Memory B cell (primary cell): ENCODE measurements around the gene CALN1.

ENCODE experiments used
- ATAC-seq: fragments of 150-1000 bp; cut with Tn5 transposase; 2 replicates; pipeline ENCODE4 v1.10.0; 2021; ENCODE audit warnings: low read depth, mild to moderate bottlenecking, moderate library complexity
- DNase-seq, 2 donors: peaks; one replicate each; pipeline ENCODE4 v3.0.0; 2022; ENCODE audit warnings: low spot score in 2 of 2
- H3K27ac Mint-ChIP-seq: one replicate; pipeline ENCODE4 v1.8.0; 2022; ENCODE audit warnings: mild to moderate bottlenecking, moderate library complexity, mixed read lengths
- H3K27me3 Mint-ChIP-seq: one replicate; pipeline ENCODE4 v1.8.0; 2022; ENCODE audit warnings: mixed read lengths
- H3K36me3 Mint-ChIP-seq: one replicate; pipeline ENCODE4 v1.8.0; 2022; ENCODE audit warnings: mild to moderate bottlenecking, mixed read lengths
- H3K4me1 Mint-ChIP-seq: one replicate; pipeline ENCODE4 v1.8.0; 2022; ENCODE audit warnings: mixed read lengths
- H3K4me3 Mint-ChIP-seq: one replicate; pipeline ENCODE4 v1.8.0; 2022; ENCODE audit warnings: mild to moderate bottlenecking, moderate library complexity, mixed read lengths
- H3K9me3 Mint-ChIP-seq: one replicate; pipeline ENCODE4 v1.8.0; 2022; ENCODE audit warnings: mixed read lengths

The CALN1 gene

DNA sequence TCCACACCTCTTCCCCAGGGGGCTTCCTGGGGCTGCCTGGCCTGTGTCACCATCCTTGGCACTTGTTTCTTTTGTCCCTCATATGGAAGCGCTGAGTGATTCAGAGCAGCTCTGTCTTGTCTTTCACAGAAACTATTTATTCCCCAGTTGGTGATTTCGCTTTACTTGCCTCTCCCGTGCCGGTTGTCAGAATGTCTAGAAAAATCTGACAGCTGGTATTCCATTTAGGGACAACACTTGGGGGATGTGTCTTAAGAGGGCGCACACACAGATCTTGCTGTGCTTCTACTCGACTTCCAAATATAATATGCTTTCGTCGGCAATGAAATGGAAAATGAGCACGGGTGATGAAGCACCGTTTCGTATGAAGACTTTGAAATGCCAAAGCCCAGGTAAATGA lies 611.8 kb downstream of the CALN1 start:
- H3K27me3 Mint-ChIP-seq = no peaks in the 10 kb centered on the region
- H3K4me1 Mint-ChIP-seq = no peaks in the 10 kb centered on the region
- peaks cover 3% of the 10 kb centered on the region for H3K9me3 Mint-ChIP-seq
- no peaks in the 10 kb centered on the region for H3K36me3 Mint-ChIP-seq
- no peak overlapping the region for H3K4me3 Mint-ChIP-seq
- no peak overlapping the region for H3K27ac Mint-ChIP-seq
- ATAC-seq (no peak), DNase-seq (no peak)

DNA sequence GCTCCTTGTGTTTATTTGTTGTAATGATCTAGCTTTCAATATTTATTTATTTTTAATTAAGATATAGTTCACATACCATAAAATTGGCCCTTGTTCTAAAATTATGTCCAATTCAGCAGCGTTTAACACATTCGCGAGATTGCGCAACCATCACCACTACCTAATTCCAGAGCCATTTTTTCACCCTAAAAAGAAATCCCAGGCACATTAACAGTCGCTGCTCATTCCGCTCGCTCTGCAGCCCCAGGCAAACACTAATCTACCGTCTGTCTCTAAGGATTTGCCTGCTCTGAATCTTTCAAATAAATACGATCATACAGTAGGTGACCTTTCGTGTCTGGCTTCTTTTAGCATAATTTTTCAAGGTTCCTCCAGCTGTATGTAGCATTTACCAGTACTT lies 616.7 kb downstream of the CALN1 start:
- ATAC-seq (no peak), DNase-seq (no peak)
- H3K4me1 Mint-ChIP-seq = no peaks in the 10 kb centered on the region
- no peaks in the 10 kb centered on the region for H3K27me3 Mint-ChIP-seq
- peaks cover 6% of the 10 kb centered on the region for H3K9me3 Mint-ChIP-seq
- no peaks in the 10 kb centered on the region for H3K36me3 Mint-ChIP-seq
- no peak overlapping the region for H3K4me3 Mint-ChIP-seq
- no peak overlapping the region for H3K27ac Mint-ChIP-seq

DNA sequence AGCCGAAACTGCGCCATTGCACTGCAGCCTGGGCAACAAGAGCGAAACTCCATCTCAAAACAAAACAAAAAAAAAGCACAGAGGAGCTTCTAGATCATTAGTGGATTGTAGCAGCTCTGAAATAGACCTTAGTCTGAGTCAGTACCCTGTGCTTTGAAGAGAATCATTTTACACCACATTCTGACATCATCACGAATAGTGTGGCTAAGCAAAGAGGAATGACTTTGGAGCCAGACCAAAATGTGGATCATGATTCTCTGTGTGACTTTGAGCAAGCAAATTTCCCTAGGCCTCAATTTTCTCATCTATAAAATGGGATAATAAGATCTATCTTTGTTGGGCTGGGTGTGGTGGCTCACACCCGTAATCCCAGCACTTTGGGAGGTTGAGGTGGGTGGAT lies 618.9 kb downstream of the CALN1 start:
- Mint-ChIP-seq H3K9me3 (peaks cover 9% of the 10 kb centered on the region), H3K36me3 (peaks cover 2% of the 10 kb centered on the region), H3K4me1 (no peaks in the 10 kb centered on the region), H3K4me3 (no peak overlapping the region), H3K27me3 (no peaks in the 10 kb centered on the region), H3K27ac (no peak overlapping the region)
- DNase-seq (no peak), ATAC-seq (no peak)

DNA sequence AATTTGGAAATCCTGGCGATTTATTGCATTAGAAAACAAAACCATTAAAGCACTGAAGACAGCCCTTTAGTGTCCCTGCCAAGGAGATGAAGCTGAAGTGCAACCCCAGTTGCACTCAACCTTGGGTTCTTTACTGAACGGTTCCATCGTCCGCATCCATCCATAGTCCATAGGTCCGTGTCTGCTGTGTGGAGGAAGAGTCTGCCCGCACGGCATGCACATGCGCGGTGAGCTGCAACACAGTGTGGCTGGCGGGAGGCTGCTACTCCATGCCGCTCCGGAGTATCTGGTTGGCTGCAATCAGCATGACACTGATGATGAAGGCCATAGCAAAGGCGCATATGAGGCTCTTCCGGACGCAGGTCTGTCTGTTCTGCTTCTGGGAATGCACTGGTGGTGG lies 624.6 kb downstream of the CALN1 start:
- H3K4me3 Mint-ChIP-seq = no peak overlapping the region
- H3K36me3 Mint-ChIP-seq = peaks cover 2% of the 10 kb centered on the region
- no peaks in the 10 kb centered on the region for H3K4me1 Mint-ChIP-seq
- no peak overlapping the region for H3K27ac Mint-ChIP-seq
- peaks cover 14% of the 10 kb centered on the region for H3K9me3 Mint-ChIP-seq
- DNase-seq (no peak), ATAC-seq (no peak)
- H3K27me3 Mint-ChIP-seq = no peaks in the 10 kb centered on the region

DNA sequence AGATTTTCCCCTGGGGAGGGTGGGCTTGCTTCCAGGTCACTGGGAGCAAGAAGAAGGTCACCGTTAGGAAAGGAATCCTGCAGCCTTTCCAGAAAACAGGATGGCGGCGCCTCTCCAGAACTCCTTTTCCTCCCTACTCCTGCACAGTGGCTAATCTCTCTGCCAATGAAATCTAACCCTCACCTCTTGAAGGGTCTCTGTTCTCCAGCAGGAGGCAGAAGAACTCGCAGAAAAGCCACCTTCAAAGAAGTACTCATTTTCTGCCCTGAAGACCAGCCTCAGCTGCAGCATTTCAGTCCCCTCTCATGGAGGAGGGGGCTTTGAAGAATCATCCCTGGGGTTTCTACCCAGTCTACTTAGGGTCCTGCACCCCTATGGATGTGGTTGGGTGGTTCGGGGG lies 626.9 kb downstream of the CALN1 start:
- DNase-seq = no peak
- Mint-ChIP-seq H3K27me3 (no peaks in the 10 kb centered on the region), H3K4me1 (no peaks in the 10 kb centered on the region), H3K9me3 (peaks cover 12% of the 10 kb centered on the region), H3K27ac (no peak overlapping the region), H3K36me3 (peaks cover 2% of the 10 kb centered on the region), H3K4me3 (no peak overlapping the region)
- no peak for ATAC-seq

DNA sequence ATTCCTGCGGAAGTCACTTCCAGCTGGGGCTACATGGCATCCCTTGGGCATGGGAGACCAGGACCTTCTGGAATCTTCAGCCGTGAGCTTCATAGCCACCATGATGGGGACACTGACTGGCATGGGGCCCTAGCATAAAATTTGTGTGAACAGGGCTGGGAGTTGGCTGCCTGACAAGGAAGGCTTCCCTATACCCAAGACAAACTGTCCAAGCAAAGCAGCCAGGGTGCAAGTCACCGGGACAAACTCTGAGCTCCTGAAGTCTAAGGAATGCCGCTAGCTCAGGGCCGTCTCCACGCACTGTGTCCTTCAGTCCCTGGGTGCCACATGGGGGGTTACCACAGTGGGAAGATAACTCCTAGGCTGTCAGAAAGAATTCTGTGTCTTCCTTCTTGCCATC lies 627.4 kb downstream of the CALN1 start:
- Mint-ChIP-seq H3K27ac (no peak overlapping the region), H3K4me3 (no peak overlapping the region), H3K4me1 (no peaks in the 10 kb centered on the region), H3K27me3 (no peaks in the 10 kb centered on the region), H3K9me3 (peaks cover 8% of the 10 kb centered on the region), H3K36me3 (no peaks in the 10 kb centered on the region)
- DNase-seq (no peak), ATAC-seq (no peak)

DNA sequence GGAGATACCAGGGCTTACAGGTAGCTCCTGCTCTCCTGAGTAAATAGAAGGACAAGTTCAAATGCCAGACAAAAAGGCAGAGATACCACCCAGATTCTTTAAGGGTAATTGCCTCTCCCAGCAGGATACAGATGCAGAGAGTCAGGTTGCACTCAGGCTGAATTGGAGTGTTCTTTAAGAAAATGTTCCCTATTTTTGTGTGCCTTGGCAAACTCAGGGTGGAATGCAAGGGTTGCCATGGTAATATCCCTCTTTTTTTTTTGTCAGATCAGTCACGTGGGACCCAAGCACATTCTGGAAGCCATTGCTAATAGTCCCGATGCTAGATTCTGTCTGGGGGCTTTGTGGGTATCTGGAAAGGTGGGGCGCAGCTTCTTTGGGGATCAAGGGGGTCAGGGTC lies 628.0 kb downstream of the CALN1 start:
- Mint-ChIP-seq H3K4me1 (no peaks in the 10 kb centered on the region), H3K9me3 (peaks cover 8% of the 10 kb centered on the region), H3K36me3 (no peaks in the 10 kb centered on the region), H3K27me3 (no peaks in the 10 kb centered on the region), H3K4me3 (no peak overlapping the region), H3K27ac (no peak overlapping the region)
- ATAC-seq (no peak), DNase-seq (no peak)

DNA sequence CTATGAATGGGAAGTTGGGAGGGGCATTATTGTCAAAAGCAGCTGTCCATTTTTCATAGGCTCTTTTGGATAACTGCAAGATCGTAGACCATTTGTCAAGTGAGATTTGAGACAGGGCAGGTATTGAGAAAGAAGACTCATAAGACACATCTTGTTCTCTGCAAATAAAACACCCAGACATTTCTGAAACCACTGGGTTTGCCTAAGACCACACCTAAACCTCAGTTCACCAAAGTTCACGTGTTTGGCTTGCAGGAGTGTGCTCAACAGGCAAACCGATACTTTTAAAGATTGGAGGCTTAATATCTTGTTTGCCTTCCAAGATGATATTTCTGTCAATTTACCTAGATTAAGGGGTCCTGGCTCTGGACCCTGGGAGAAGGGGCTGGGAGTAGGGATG lies 628.4 kb downstream of the CALN1 start:
- Mint-ChIP-seq H3K36me3 (no peaks in the 10 kb centered on the region), H3K4me1 (no peaks in the 10 kb centered on the region), H3K27ac (no peak overlapping the region), H3K9me3 (peaks cover 8% of the 10 kb centered on the region), H3K27me3 (no peaks in the 10 kb centered on the region), H3K4me3 (no peak overlapping the region)
- no peak for ATAC-seq
- DNase-seq = no peak

DNA sequence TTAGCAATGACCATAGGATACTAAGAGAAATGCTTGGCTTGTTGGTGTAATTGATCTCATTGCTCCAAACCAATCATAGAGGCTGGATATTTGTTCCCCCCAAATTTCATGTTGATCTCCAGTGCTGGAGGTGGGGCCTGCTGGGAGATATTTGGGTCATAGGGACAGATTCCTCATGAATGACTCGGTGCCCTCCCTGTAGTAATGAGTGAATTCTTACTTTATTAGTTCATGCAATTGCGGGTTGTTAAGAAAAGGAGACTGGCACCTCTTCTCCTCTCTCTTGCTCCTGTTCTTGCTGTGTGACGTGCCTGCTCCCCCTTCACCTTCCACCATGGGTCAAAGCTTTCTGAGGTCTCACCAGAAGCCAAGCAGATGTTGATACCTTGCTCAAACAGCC lies 630.1 kb downstream of the CALN1 start:
- Mint-ChIP-seq H3K4me3 (no peak overlapping the region), H3K27ac (no peak overlapping the region), H3K27me3 (no peaks in the 10 kb centered on the region)

DNA sequence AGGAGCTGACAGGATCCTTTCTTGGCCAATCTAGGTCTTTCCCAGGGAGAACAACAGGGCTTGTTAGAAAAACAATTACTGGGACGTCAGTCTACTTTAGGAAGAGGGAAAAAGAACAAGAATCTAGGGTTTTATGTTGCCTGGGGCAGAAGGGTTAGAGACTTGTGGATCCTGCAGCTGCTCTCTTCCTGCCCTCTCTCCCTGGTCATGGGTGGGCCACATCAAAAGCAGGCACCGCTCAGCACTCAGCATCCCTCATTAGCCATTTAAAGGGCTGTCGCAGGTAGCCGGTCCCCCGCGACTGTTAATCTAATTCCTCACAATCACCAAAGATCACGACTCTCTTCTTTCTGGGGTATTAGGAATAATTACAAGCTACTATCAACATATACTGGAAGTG lies 631.9 kb downstream of the CALN1 start:
- no peaks in the 10 kb centered on the region for H3K36me3 Mint-ChIP-seq
- H3K4me1 Mint-ChIP-seq = no peaks in the 10 kb centered on the region
- ATAC-seq (no peak), DNase-seq (no peak)
- peaks cover 4% of the 10 kb centered on the region for H3K9me3 Mint-ChIP-seq
- no peak overlapping the region for H3K4me3 Mint-ChIP-seq
- no peak overlapping the region for H3K27ac Mint-ChIP-seq
- no peaks in the 10 kb centered on the region for H3K27me3 Mint-ChIP-seq

More for the DNA sequence above, 630.1 kb downstream of the CALN1 start:
- Mint-ChIP-seq H3K9me3 (peaks cover 4% of the 10 kb centered on the region), H3K36me3 (no peaks in the 10 kb centered on the region), H3K4me1 (no peaks in the 10 kb centered on the region)
- no peak for ATAC-seq
- DNase-seq = no peak

DNA sequence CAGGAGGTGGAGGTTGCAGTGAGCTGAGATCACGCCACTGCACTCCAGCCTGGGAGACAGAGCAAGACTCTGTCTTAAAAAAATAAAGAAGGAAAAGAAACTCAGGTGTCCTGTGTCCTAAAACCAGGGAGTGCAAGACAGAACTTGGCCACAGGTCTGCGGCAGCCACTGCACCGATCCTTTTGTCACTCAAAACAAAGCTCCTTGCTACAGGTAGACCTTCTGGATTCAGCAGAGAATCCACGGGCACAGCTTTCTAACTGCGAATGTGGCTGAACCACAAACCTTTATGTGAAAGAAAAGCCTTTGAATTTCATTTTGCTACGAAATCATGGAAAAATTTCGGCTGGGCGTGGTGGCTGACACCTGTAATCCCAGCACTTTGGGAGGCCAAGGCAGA lies 634.9 kb downstream of the CALN1 start:
- H3K9me3 Mint-ChIP-seq = peaks cover 1% of the 10 kb centered on the region
- no peak for DNase-seq
- no peak overlapping the region for H3K27ac Mint-ChIP-seq
- no peaks in the 10 kb centered on the region for H3K27me3 Mint-ChIP-seq
- no peak overlapping the region for H3K4me3 Mint-ChIP-seq
- no peak for ATAC-seq
- H3K4me1 Mint-ChIP-seq = no peaks in the 10 kb centered on the region
- H3K36me3 Mint-ChIP-seq = no peaks in the 10 kb centered on the region

DNA sequence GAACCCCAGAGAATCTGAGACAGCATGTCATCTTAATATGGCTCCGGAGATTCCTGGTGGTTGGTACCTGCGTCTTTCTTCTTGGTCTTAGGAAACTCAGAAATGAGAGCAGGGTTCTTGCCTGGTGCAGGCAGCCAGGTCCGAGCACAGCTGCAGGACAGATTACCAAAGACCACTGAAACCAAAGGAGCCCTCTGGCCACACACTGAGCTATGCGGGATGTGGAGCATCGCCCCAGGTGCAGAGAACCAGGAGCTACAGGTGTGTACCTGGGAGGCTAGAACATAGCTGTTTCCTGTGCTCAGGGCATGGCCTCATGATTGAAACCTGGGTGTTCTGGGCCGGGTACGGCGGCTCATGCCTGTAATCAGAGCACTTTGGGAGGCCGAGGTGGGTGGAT lies 635.4 kb downstream of the CALN1 start:
- Mint-ChIP-seq H3K4me3 (no peak overlapping the region), H3K9me3 (no peaks in the 10 kb centered on the region), H3K27me3 (no peaks in the 10 kb centered on the region), H3K4me1 (no peaks in the 10 kb centered on the region), H3K27ac (no peak overlapping the region), H3K36me3 (no peaks in the 10 kb centered on the region)
- no peak for DNase-seq
- ATAC-seq = no peak

DNA sequence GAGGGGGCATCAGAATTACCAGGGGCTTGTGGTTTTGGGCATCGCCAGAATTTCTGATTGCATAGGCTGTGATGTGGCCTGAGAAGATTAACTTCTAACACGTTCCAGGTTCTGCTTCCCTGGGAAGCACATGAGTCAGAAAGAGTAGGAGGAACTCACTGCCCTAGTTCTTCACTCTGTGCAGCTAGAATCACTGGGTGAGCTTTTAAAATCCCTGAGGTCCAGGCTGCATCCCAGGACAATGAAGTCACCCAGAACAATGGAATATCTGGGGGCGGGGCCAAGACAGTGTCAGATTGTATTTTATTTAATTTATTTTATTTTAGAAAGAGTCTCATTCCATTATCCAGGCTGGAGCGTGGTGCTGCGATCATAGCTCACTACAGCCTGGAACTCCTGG lies 636.5 kb downstream of the CALN1 start:
- H3K27me3 Mint-ChIP-seq = no peaks in the 10 kb centered on the region
- H3K9me3 Mint-ChIP-seq = no peaks in the 10 kb centered on the region
- H3K4me1 Mint-ChIP-seq = no peaks in the 10 kb centered on the region
- H3K27ac Mint-ChIP-seq = no peak overlapping the region
- DNase-seq = no peak
- H3K4me3 Mint-ChIP-seq = no peak overlapping the region
- no peaks in the 10 kb centered on the region for H3K36me3 Mint-ChIP-seq
- no peak for ATAC-seq

DNA sequence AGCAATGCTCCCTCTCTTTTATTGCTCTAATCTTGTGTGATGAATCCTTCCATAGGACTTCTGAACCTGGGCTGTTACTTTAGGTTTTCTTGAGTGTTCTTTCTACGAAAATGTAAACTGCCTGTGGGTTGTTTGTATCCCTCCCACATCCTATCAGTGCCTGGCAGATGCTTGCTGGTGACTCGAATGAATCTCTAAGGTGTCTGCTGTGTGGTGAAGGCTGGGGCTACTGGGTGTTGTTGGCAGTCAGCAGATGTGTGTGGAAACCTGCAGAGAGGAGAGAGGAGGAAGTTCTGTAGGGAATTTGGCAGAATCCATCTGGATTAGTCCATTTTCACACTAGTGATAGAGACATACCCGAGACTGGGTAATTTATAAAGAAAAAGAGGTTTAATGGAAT lies 639.4 kb downstream of the CALN1 start:
- ATAC-seq (no peak), DNase-seq (no peak)
- Mint-ChIP-seq H3K9me3 (no peaks in the 10 kb centered on the region), H3K4me1 (no peaks in the 10 kb centered on the region), H3K27ac (no peak overlapping the region), H3K4me3 (no peak overlapping the region), H3K36me3 (no peaks in the 10 kb centered on the region), H3K27me3 (no peaks in the 10 kb centered on the region)

DNA sequence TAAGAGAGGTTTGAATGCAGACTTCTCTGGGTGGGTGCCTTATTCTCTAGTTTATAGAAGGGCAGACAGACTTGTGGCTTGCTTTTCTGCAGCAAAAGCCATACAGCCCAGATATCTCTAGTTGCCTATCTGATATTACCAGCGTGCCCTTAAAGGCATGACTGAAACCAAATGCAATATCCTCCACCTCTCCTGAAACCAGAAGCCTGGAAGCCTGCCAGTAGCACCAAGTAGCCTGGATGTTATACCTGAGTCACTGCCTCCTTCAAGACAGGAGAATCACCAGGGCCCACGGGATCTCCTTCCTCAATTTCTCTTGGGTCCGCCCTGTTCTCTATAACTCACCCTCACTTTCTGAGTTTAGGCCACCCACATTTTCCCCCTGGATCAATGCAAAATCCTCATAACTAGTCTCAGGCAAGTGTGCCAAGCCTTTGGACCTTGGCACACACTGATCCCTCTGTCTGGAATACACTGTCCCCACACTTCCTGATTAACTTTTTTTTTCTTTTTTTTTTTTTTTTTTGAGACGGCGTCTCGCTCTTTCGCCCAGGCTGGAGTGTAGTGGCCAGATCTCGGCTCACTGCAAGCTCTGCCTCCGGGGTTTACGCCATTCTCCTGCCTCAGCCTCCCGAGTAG lies 641.8 kb downstream of the CALN1 start:
- H3K27ac Mint-ChIP-seq = no peak overlapping the region
- no peak overlapping the region for H3K4me3 Mint-ChIP-seq
- H3K27me3 Mint-ChIP-seq = no peaks in the 10 kb centered on the region
- H3K36me3 Mint-ChIP-seq = no peaks in the 10 kb centered on the region
- H3K4me1 Mint-ChIP-seq = no peaks in the 10 kb centered on the region
- ATAC-seq (no peak), DNase-seq (no peak)
- H3K9me3 Mint-ChIP-seq = no peaks in the 10 kb centered on the region
